Gastroesophageal sphincter (tissue), 3 donors: Measurements from ENCODE around the gene NCKAP5.

ENCODE experiments used
- CTCF ChIP-seq, 4 experiments: fragments of 200-600 bp in 2 of 4; fragments of 450-650 bp in 2 of 4; sonication (generic) in 1 of 4; IDR thresholded peaks; one replicate each; pipeline ENCODE4 v1.5.1; 2017 to 2019; ENCODE audit warnings: antibody characterized with exemption in 4 of 4, mild to moderate bottlenecking in 2 of 4, moderate library complexity in 2 of 4
- EP300 ChIP-seq: sonication (generic); formaldehyde crosslinking; IDR thresholded peaks from one replicate; pipeline ENCODE4 v1.6.1; 2017; ENCODE audit warnings: antibody characterized with exemption, mild to moderate bottlenecking

GRCh38 chr2:132991471-132992045, 576.7 kb downstream of the NCKAP5 start:
- no peak for TF ChIP-seq CTCF (IDR thresholded peaks at IDR 0.05)
- no peak for TF ChIP-seq EP300
